Measurements from ENCODE around the gene FANCB. TPM values are rescaled to one million over a fixed set of nuclear protein-coding genes. Genes with fewer than 3 reads are reported as not detected.

FANCB gene
- polyA plus RNA-seq, 1 of the 3 experiments (the other 2 are of a cell fraction) = 0.81 TPM

GRCh38 chrX:14872355-14872754 is 514 bp downstream of the FANCB start:
- peaks cover 0 to 3% of the 10 kb centered on the region in 2 experiments; a peak in 2 of 4 replicates for H3K4me1 ChIP-seq (ENCODE audit: control insufficient read depth in 1 of 2, insufficient read depth in 2 of 2, low read depth in 1 of 2, low read length in 1 of 2)
- no peaks in the 10 kb centered on the region for H3K9me2 ChIP-seq
- H3K27ac ChIP-seq (ENCODE audit: low read depth in 2 of 2, low read length in 1 of 2) = no peak overlapping the region
- TF ChIP-seq FOXJ3 (CRISPR knock-in tag; IDR thresholded peaks at IDR 0.05) (no peak), SMC3 (IDR thresholded peaks at IDR 0.05; ENCODE audit: low read depth, low read length) (no peak)
- H3K9me3 ChIP-seq = 0 out of 2 replicates have a peak, but pooled peaks cover 6% of the 10 kb centered on the region
- peak; percentile 34 for DNase-seq
- no peak overlapping the region for H2AFZ ChIP-seq (ENCODE audit: low read depth)
- H3K27me3 ChIP-seq (ENCODE audit: insufficient read depth) = no peaks in the 10 kb centered on the region
- H3K4me2 ChIP-seq = 0 out of 2 replicates have a peak overlapping the region, but pooled peaks have one; percentile 66
- peak overlapping the region; percentile 65; the same call in 1 of the 2 replicates for H3K9ac ChIP-seq
- H3K79me2 ChIP-seq (ENCODE audit: insufficient read depth) = peaks cover 57% of the 10 kb centered on the region
- WGBS (ENCODE audit: low lambda C conversion rate) = 10% methylated on average over 7 of the region's 7 CpGs
- H3K36me3 ChIP-seq (replicated peaks in 1 of 2; ENCODE audit: control insufficient read depth in 1 of 2, insufficient read depth in 2 of 2, low read length in 1 of 2) = peaks cover 0 to 11% of the 10 kb centered on the region in 2 experiments
- H4K20me1 ChIP-seq (ENCODE audit: insufficient read depth) = no peaks in the 10 kb centered on the region
- ChIA-PET POLR2A (no interaction called here), CTCF (no interaction called here)
- H3K4me3 ChIP-seq (ENCODE audit: low read depth in 2 of 2, low read length in 1 of 2) = peak overlapping the region; percentile 67 to 70
- H3F3A ChIP-seq (replicated peaks; ENCODE audit: insufficient read depth) = no peaks in the 10 kb centered on the region

GRCh38 chrX:14871767-14872166 is 1.1 kb downstream of the FANCB start:
- Histone ChIP-seq H3K4me2 (no peak overlapping the region), H3K4me1 (ENCODE audit: control insufficient read depth in 1 of 2, insufficient read depth in 2 of 2, low read depth in 1 of 2, low read length in 1 of 2) (peaks cover 0 to 3% of the 10 kb centered on the region in 2 experiments; a peak in 2 of 4 replicates), H4K20me1 (ENCODE audit: insufficient read depth) (no peaks in the 10 kb centered on the region), H3K4me3 (ENCODE audit: low read depth in 2 of 2, low read length in 1 of 2) (no peak overlapping the region), H3K27me3 (ENCODE audit: insufficient read depth) (no peaks in the 10 kb centered on the region), H3K9me3 (0 out of 2 replicates have a peak, but pooled peaks cover 12% of the 10 kb centered on the region), H2AFZ (ENCODE audit: low read depth) (no peak overlapping the region), H3K9me2 (no peaks in the 10 kb centered on the region), H3F3A (replicated peaks; ENCODE audit: insufficient read depth) (no peaks in the 10 kb centered on the region), H3K27ac (ENCODE audit: low read depth in 2 of 2, low read length in 1 of 2) (no peak overlapping the region), H3K9ac (no peak overlapping the region), H3K79me2 (ENCODE audit: insufficient read depth) (peaks cover 63% of the 10 kb centered on the region), H3K36me3 (replicated peaks in 1 of 2; ENCODE audit: control insufficient read depth in 1 of 2, insufficient read depth in 2 of 2, low read length in 1 of 2) (peaks cover 0 to 16% of the 10 kb centered on the region in 2 experiments)
- 42% methylated on average over 1 of the region's 1 CpG for WGBS (ENCODE audit: low lambda C conversion rate)
- no peak for TF ChIP-seq EP300 (IDR thresholded peaks at IDR 0.05; ENCODE audit: borderline replicate concordance in 1 of 2, low read depth in 1 of 2, low read length in 1 of 2)
- TF ChIP-seq USF1 (IDR thresholded peaks at IDR 0.05; ENCODE audit: borderline replicate concordance, low read depth) = no peak
- no peak for TF ChIP-seq EZH2phosphoT487 (IDR thresholded peaks at IDR 0.05; ENCODE audit: borderline replicate concordance, low read depth)
- no peak for TF ChIP-seq RAD21 (IDR thresholded peaks at IDR 0.05; ENCODE audit: low read length)
- TF ChIP-seq ZBTB33 (IDR thresholded peaks at IDR 0.05; ENCODE audit: borderline replicate concordance, low read depth) = no peak
- TF ChIP-seq RXRA (IDR thresholded peaks at IDR 0.05; ENCODE audit: borderline replicate concordance, low read depth) = no peak
- no peak for TF ChIP-seq REST (IDR thresholded peaks at IDR 0.05; ENCODE audit: low read depth, low read length)
- no peak for TF ChIP-seq SIN3A (IDR thresholded peaks at IDR 0.05; ENCODE audit: borderline replicate concordance, low read depth, low read length)
- no peak for TF ChIP-seq FOXM1 (IDR thresholded peaks at IDR 0.05; ENCODE audit: low read depth)
- no peak for TF ChIP-seq ELF1 (IDR thresholded peaks at IDR 0.05)
- TF ChIP-seq YY1 (IDR thresholded peaks at IDR 0.05; ENCODE audit: low read depth) = no peak
- no peak for TF ChIP-seq TCF12 (IDR thresholded peaks at IDR 0.05)
- TF ChIP-seq GABPA (IDR thresholded peaks at IDR 0.05; ENCODE audit: low read depth) = no peak
- no peak for TF ChIP-seq JUND (IDR thresholded peaks at IDR 0.05)
- no peak for DNase-seq
- ChIA-PET CTCF (no interaction called here), POLR2A (no interaction called here)
